GM12878 (cell line): ENCODE data around the gene GPRIN1. TPM values are rescaled to one million over a fixed set of nuclear protein-coding genes. Genes with fewer than 3 reads are reported as not detected.

ENCODE experiments used
- BACH1 ChIP-seq: fragments of 450-650 bp; IDR thresholded peaks from 2 replicates; pipeline ENCODE4 v1.6.1; 2017; ENCODE audit warnings: mild to moderate bottlenecking, borderline replicate concordance
- BRCA1 ChIP-seq: IDR thresholded peaks from 2 replicates; pipeline ENCODE4 v1.6.1; 2011; ENCODE audit warnings: low read depth, low read length, improper control_type of control experiment
- CBX3 ChIP-seq: fragments of 200-600 bp; sonication (generic); IDR thresholded peaks from 2 replicates; pipeline ENCODE4 v1.6.1; 2016; ENCODE audit warnings: low read depth, borderline replicate concordance
- CHD1 ChIP-seq: IDR thresholded peaks from 2 replicates; pipeline ENCODE4 v1.6.1; 2012; ENCODE audit warnings: low read depth, low read length, improper control_type of control experiment
- CHD4 ChIP-seq: fragments of 200-600 bp; sonication (generic); IDR thresholded peaks from 2 replicates; pipeline ENCODE4 v1.6.1; 2016; ENCODE audit warnings: mild to moderate bottlenecking
- ESRRA ChIP-seq: IDR thresholded peaks from 2 replicates; pipeline ENCODE4 v1.6.1; 2012; ENCODE audit warnings: mild to moderate bottlenecking, low read length, improper control_type of control experiment
- GATAD2B ChIP-seq: fragments of 450-650 bp; conservative IDR thresholded peaks from 2 replicates; pipeline ENCODE4 v1.6.1; 2017; ENCODE audit warnings: low read depth, mild to moderate bottlenecking, moderate library complexity
- HDAC2 ChIP-seq: fragments of 200-600 bp; sonication (generic); IDR thresholded peaks from 2 replicates; pipeline ENCODE4 v1.6.1; 2017
- HDAC6 ChIP-seq: fragments of 200-600 bp; sonication (generic); IDR thresholded peaks from one replicate; pipeline ENCODE4 v1.8.0; 2017; ENCODE audit warnings: antibody characterized with exemption; ENCODE audit not compliant: unreplicated experiment
- HDGF ChIP-seq: fragments of 450-650 bp; IDR thresholded peaks from 2 replicates; pipeline ENCODE4 v1.6.1; 2016; ENCODE audit warnings: antibody characterized with exemption
- IKZF1 ChIP-seq: fragments of 450-650 bp; conservative IDR thresholded peaks from 2 replicates; pipeline ENCODE4 v1.6.1; 2017; ENCODE audit warnings: antibody characterized with exemption, mild to moderate bottlenecking
- MYB ChIP-seq: fragments of 150-350 bp; IDR thresholded peaks from 2 replicates; pipeline ENCODE4 v1.6.1; 2014; ENCODE audit warnings: mild to moderate bottlenecking, low read depth, low read length, borderline replicate concordance
- PAX8 ChIP-seq: fragments of 450-650 bp; IDR thresholded peaks from 2 replicates; pipeline ENCODE4 v1.6.1; 2017; ENCODE audit warnings: mild to moderate bottlenecking, moderate library complexity
- POLR2A ChIP-seq: IDR thresholded peaks from 2 replicates; pipeline ENCODE4 v1.6.1; 2011; ENCODE audit warnings: low read depth, mild to moderate bottlenecking, low read length
- POU2F2 ChIP-seq: IDR thresholded peaks from 3 replicates; pipeline ENCODE4 v1.6.1; 2011; ENCODE audit warnings: low read depth, mild to moderate bottlenecking, low read length, borderline replicate concordance
- SMARCA5 ChIP-seq: fragments of 450-650 bp; IDR thresholded peaks from 2 replicates; pipeline ENCODE4 v1.6.1; 2017; ENCODE audit warnings: mild to moderate bottlenecking
- SP1 ChIP-seq: IDR thresholded peaks from one replicate; pipeline ENCODE4 v1.6.1; 2011; ENCODE audit warnings: low read depth, low read length
- SUZ12 ChIP-seq: fragments of 200-600 bp; sonication (generic); IDR thresholded peaks from one replicate; pipeline ENCODE4 v1.6.1; 2018; ENCODE audit warnings: antibody characterized with exemption, mild to moderate bottlenecking; ENCODE audit not compliant: unreplicated experiment
- TCF3 ChIP-seq: IDR thresholded peaks from 2 replicates; pipeline ENCODE4 v1.6.1; 2012; ENCODE audit warnings: low read depth, mild to moderate bottlenecking, low read length, borderline replicate concordance; ENCODE audit not compliant: insufficient read depth
- USF1 ChIP-seq: IDR thresholded peaks from 2 replicates; pipeline ENCODE4 v1.6.1; 2011; ENCODE audit warnings: borderline replicate concordance, low read depth, mild to moderate bottlenecking, moderate library complexity, mixed read lengths, low read length; ENCODE audit not compliant: insufficient read depth; ENCODE audit errors: extremely low read length
- ZNF207 ChIP-seq: fragments of 450-650 bp; IDR thresholded peaks from 2 replicates; pipeline ENCODE4 v1.6.1; 2014; ENCODE audit warnings: antibody characterized with exemption, mild to moderate bottlenecking, borderline replicate concordance
- ZNF274 ChIP-seq: IDR thresholded peaks from one replicate; pipeline ENCODE4 v1.8.0; 2011; ENCODE audit not compliant: insufficient read length, insufficient read depth
- ZSCAN29 ChIP-seq: fragments of 450-650 bp; IDR thresholded peaks from 2 replicates; pipeline ENCODE4 v1.6.1; 2017; ENCODE audit warnings: mild to moderate bottlenecking, moderate library complexity
- ZZZ3 ChIP-seq: IDR thresholded peaks from 2 replicates; pipeline ENCODE4 v1.6.1; 2011; ENCODE audit warnings: low read depth; ENCODE audit not compliant: control insufficient read depth, insufficient read length
- polyA plus RNA-seq, 11 experiments: library from polyadenylated mRNA; depleted of rRNA in 4 of 11; unstranded in 6 of 11; stranded (reverse) in 5 of 11; fragments of >200 nt; fragmentation: Nextera tagmentation in 4 of 11; fragmentation: Illumina TruSeq in 1 of 11; extraction: Ambion mirVana in 4 of 11; extraction: Trizol in 1 of 11; gene quantifications; 1 replicate in 1 of 11; 2 replicates in 10 of 11; pipeline versions ENCODE4 v1.2.1 to v1.2.3, GENCODE V29; 2011 to 2016; ENCODE audit warnings: inconsistent platforms in 2 of 11, missing spikeins in 2 of 11, low read depth in 1 of 11
- total RNA-seq, 4 experiments: library from RNA; depleted of rRNA in 3 of 4; stranded (reverse); fragments of >200 nt in 3 of 4; fragmentation: Illumina TruSeq in 1 of 4; extraction: Trizol in 1 of 4; gene quantifications; 2 replicates each; pipeline versions ENCODE4 v1.2.1 to v1.2.3, GENCODE V29; 2013 to 2021
- TF ChIP-seq, protein P1 (sequence below): fragments of 450-650 bp; IDR thresholded peaks from 2 replicates; pipeline ENCODE4 v1.6.1; 2018; ENCODE audit warnings: mild to moderate bottlenecking, low read depth, moderate library complexity; ENCODE audit not compliant: partially characterized antibody
- TF ChIP-seq, protein P2 (sequence below): IDR thresholded peaks from 2 replicates; pipeline ENCODE4 v1.6.1; 2011; ENCODE audit warnings: low read depth, low read length, improper control_type of control experiment, borderline replicate concordance
- TF ChIP-seq, protein P3 (sequence below): fragments of 450-650 bp; IDR thresholded peaks from 2 replicates; pipeline ENCODE4 v1.6.1; 2017; ENCODE audit warnings: borderline replicate concordance

GPRIN1 gene
- total and polyA plus RNA-seq, 10 of the 15 experiments (the other 5 are each of a cell fraction or from before 2014, with no cell fraction given) = 0.52 to 16.3 (median 4.5) TPM

DNA sequence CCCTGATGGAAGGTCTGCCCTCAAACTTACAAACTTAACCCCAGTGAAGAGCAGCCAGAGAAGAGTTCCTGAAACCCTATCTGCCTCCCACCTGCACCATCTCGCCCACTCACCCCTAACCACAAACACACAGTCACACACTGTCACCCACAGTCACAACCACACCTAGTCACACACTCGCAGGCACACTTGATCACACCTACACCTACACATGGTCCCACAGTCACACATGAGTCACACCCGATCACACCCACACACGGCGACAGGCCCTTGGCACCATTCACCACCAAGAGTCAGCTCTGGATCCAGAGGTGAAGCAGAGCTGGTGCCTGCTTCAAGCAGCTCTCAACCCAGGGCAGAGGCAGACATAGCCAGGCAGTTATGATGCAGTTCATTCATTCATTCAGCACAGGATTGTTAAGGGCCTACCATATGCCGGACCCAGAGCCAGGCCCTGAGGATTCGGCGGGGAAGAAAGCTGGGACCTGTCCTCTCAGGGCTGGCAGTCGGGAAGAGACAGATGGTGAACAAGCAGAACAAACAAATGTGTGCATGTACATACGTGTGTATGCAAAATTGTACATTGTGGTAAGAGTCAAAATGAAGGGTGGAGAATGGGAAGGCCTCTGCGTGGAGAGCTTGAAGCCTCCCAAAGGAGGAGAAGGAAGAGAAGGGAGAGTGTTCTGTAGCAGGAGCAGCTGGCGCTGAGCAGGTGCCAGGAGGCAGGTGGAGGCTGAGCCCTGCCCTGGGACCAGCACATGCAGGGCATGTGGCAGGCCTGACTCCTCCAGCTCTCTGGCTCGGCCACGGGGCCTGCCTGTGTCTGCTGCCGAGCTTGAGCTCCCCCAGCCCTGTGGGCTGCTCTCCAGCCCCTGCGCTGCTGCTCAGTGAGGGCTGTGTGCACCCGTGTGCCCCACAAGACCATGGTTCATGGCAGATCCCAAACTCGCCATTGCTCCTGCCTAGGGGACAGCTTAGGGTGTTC lies 43.7 kb upstream of the GPRIN1 start (continued):
- TF ChIP-seq, protein P1, sequence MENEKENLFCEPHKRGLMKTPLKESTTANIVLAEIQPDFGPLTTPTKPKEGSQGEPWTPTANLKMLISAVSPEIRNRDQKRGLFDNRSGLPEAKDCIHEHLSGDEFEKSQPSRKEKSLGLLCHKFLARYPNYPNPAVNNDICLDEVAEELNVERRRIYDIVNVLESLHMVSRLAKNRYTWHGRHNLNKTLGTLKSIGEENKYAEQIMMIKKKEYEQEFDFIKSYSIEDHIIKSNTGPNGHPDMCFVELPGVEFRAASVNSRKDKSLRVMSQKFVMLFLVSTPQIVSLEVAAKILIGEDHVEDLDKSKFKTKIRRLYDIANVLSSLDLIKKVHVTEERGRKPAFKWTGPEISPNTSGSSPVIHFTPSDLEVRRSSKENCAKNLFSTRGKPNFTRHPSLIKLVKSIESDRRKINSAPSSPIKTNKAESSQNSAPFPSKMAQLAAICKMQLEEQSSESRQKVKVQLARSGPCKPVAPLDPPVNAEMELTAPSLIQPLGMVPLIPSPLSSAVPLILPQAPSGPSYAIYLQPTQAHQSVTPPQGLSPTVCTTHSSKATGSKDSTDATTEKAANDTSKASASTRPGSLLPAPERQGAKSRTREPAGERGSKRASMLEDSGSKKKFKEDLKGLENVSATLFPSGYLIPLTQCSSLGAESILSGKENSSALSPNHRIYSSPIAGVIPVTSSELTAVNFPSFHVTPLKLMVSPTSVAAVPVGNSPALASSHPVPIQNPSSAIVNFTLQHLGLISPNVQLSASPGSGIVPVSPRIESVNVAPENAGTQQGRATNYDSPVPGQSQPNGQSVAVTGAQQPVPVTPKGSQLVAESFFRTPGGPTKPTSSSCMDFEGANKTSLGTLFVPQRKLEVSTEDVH = no peak
- TF ChIP-seq, protein P2, sequence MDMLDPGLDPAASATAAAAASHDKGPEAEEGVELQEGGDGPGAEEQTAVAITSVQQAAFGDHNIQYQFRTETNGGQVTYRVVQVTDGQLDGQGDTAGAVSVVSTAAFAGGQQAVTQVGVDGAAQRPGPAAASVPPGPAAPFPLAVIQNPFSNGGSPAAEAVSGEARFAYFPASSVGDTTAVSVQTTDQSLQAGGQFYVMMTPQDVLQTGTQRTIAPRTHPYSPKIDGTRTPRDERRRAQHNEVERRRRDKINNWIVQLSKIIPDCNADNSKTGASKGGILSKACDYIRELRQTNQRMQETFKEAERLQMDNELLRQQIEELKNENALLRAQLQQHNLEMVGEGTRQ = no peak
- TF ChIP-seq BRCA1 (no peak), TCF3 (no peak), SUZ12 (no peak), POLR2A (no peak), ZZZ3 (no peak), CBX3 (no peak), IKZF1 (no peak; the same call in 1 of the 2 replicates), USF1 (no peak), GATAD2B (no peak), HDAC6 (no peak), SMARCA5 (no peak), ESRRA (no peak), HDGF (peak; percentile 88; the same call in 1 of the 2 replicates), BACH1 (peak; percentile 89; the same call in 1 of the 2 replicates), MYB (no peak), ZNF207 (no peak), SP1 (no peak), HDAC2 (no peak), CHD4 (no peak), ZNF274 (no peak), POU2F2 (0 out of 3 replicates have a peak, but pooled peaks have one; percentile 9), ZSCAN29 (no peak), CHD1 (no peak), PAX8 (no peak)
- TF ChIP-seq, protein P3, sequence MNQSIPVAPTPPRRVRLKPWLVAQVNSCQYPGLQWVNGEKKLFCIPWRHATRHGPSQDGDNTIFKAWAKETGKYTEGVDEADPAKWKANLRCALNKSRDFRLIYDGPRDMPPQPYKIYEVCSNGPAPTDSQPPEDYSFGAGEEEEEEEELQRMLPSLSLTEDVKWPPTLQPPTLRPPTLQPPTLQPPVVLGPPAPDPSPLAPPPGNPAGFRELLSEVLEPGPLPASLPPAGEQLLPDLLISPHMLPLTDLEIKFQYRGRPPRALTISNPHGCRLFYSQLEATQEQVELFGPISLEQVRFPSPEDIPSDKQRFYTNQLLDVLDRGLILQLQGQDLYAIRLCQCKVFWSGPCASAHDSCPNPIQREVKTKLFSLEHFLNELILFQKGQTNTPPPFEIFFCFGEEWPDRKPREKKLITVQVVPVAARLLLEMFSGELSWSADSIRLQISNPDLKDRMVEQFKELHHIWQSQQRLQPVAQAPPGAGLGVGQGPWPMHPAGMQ = 0 out of 2 replicates have a peak, but pooled peaks have one; percentile 43
